ENCODE data around the gene RNF10.
"Not testable (repeated sequence)": the region's sequence is repeated elsewhere in the genome, so short reads cannot be mapped to it uniquely, and the experiment has no call there.

Gene RNF10

GRCh38 chr12:120599672-120600552, 65.8 kb downstream of the RNF10 start:
- intact Hi-C loops (cut with DNase I): no loop called here
- peak in 1 of 10 donors; percentile 43 for DNase-seq

GRCh38 chr12:120602416-120602815, 68.3 kb downstream of the RNF10 start:
- intact Hi-C loops (cut with DNase I): not testable (repeated sequence)
- peak in 1 of 10 donors; percentile 22 for DNase-seq

- DNase-seq: peak in 1 of 10 donors; percentile 20
- intact Hi-C loops (cut with DNase I): no loop called here
These were observed 76.4 kb downstream of the RNF10 start for GRCh38 chr12:120610560-120610959.

GRCh38 chr12:120611534-120611933, 77.4 kb downstream of the RNF10 start:
- peak in 1 of 10 donors; percentile 49 for DNase-seq
- intact Hi-C loops (cut with DNase I): not testable (repeated sequence)

- no peak for DNase-seq
- intact Hi-C loops (cut with DNase I): no loop called here
These were observed 80.7 kb downstream of the RNF10 start for GRCh38 chr12:120614848-120615247.

- intact Hi-C loops (cut with DNase I); DNase-seq: not testable (repeated sequence)
These were observed 83.0 kb downstream of the RNF10 start for GRCh38 chr12:120617193-120617592.

GRCh38 chr12:120617767-120618166, 83.6 kb downstream of the RNF10 start:
- intact Hi-C loops (cut with DNase I): not testable (repeated sequence)
- peak in 1 of 10 donors; percentile 16 for DNase-seq

- intact Hi-C loops (cut with DNase I): no loop called here
- peak in 5 of 10 donors; percentile 32 to 86 (median 60) for DNase-seq
These were observed 84.9 kb downstream of the RNF10 start for GRCh38 chr12:120618954-120619615.

GRCh38 chr12:120620624-120621023, 86.5 kb downstream of the RNF10 start:
- intact Hi-C loops (cut with DNase I): no loop called here
- DNase-seq: peak in 1 of 10 donors; percentile 1

- intact Hi-C loops (cut with DNase I): no loop called here
- peak in 1 of 10 donors; percentile 35 for DNase-seq
These were observed 91.6 kb downstream of the RNF10 start for GRCh38 chr12:120625557-120626419.
